Measurements from ENCODE around the gene GATA5. TPM values are rescaled to one million over a fixed set of nuclear protein-coding genes. Genes with fewer than 3 reads are reported as not detected.

Gene GATA5
- polyA plus RNA-seq, 6 donors from 2014 or later, result not detected

DNA sequence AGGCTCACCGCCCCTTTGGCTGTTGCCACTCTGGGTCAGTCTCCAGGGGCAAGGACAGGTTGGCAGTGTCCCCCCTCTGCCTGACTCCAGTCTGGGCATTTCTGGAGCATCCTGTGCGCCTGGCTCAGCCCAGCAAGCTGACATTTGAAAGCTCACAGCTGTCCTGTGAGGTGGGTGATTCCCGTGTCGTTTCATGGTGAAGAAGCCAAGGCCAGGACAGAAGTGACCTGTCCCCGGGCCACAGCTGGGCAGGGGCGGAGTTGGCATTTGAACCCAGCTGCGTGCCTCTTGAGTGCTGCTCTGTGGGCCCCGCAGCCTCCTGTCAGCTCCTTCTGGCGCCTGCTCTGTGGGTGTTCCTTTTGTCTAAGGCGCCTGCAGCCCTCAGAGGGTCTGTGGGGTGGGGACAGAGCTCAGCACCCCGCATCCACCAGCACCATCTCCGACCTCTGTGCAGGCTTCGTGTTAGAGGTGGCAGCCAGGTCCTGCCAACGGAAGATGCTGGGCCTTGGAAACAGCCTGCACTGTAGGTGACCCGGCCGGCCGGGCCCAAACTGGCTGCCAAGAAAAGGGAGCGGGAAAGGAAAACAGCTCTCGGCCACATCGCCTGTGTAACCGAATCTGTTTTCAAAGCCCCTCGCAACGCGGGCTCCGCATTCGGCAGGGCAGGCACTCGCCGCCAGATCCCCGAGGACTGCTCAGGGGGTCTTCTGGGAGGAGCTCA is 5.8 kb upstream of the GATA5 start:
- no peak overlapping the region for H3K27ac Mint-ChIP-seq
- peaks cover 16 to 35% (median 17%) of the 10 kb centered on the region in 3 donors for H3K4me1 Mint-ChIP-seq
- ATAC-seq (ENCODE audit: low read depth in 2 of 2) (no peak), DNase-seq (no peak)
- H3K9me3 Mint-ChIP-seq, result no peaks in the 10 kb centered on the region
- no peak overlapping the region for H3K4me3 Mint-ChIP-seq
- peaks cover 34 to 93% (median 74%) of the 10 kb centered on the region in 3 donors for H3K27me3 Mint-ChIP-seq
- H3K36me3 Mint-ChIP-seq, result no peaks in the 10 kb centered on the region

GRCh38 chr20:62480318-62480717 is 4.5 kb upstream of the GATA5 start:
- DNase-seq (no peak), ATAC-seq (ENCODE audit: low read depth in 2 of 2) (no peak)
- peaks cover 29 to 82% (median 64%) of the 10 kb centered on the region in 3 donors for H3K27me3 Mint-ChIP-seq
- no peak overlapping the region for H3K4me3 Mint-ChIP-seq
- peaks cover 16 to 35% (median 17%) of the 10 kb centered on the region in 3 donors for H3K4me1 Mint-ChIP-seq
- H3K9me3 Mint-ChIP-seq, result no peaks in the 10 kb centered on the region
- H3K27ac Mint-ChIP-seq, result no peak overlapping the region
- no peaks in the 10 kb centered on the region for H3K36me3 Mint-ChIP-seq

DNA sequence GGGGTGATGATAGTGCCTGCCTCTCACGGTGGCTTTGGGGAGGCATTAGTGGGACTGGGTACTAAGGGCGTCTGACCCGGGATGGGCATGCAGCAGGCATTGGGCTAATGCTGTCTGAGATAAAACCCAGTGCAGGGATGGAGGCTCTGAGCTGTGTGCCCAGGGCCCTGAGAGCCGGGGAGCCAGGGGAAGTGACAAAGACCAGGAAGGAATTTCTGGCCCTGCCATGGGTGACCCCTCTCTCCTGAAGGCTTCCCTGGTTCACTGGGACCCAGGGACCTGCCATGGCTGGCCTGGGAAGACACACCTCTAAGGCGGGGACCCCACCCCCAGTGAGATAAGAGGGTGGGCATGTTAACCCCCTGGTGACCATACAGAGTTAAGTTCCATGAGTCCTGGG is 3.9 kb upstream of the GATA5 start:
- DNase-seq (no peak), ATAC-seq (ENCODE audit: low read depth in 2 of 2) (no peak)
- H3K27ac Mint-ChIP-seq, result no peak overlapping the region
- no peaks in the 10 kb centered on the region for H3K36me3 Mint-ChIP-seq
- peaks cover 29 to 76% (median 60%) of the 10 kb centered on the region in 3 donors for H3K27me3 Mint-ChIP-seq
- no peaks in the 10 kb centered on the region for H3K9me3 Mint-ChIP-seq
- peak overlapping the region in 2 of 8 donors; percentile 29 to 40 for H3K4me3 Mint-ChIP-seq
- H3K4me1 Mint-ChIP-seq, result peaks cover 16 to 35% (median 17%) of the 10 kb centered on the region in 3 donors

DNA sequence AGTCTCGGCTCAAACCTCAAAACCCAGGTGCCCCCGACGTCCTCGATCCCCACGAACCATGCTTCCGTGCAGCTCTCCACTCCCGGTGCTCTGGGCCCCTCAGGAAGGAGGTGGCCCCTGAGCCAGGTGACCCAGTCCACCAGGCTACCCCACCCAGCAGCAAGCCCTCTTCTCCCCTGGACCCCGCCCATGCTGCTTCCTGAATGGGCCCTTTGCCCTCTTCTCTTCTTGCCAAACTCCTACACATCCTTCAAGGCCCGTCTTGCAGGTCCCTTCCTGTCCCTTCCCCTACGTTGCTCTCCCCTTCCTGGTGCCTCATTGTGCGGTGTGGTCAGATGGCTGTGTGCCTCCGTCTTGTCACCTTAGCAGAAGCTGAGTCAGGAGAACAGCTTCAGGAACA is 3.4 kb upstream of the GATA5 start:
- H3K27ac Mint-ChIP-seq, result peak overlapping the region in 1 of 6 donors; percentile 14
- no peaks in the 10 kb centered on the region for H3K36me3 Mint-ChIP-seq
- ATAC-seq (ENCODE audit: low read depth in 2 of 2), result no peak
- peaks cover 16 to 35% (median 19%) of the 10 kb centered on the region in 3 donors for H3K4me1 Mint-ChIP-seq
- H3K4me3 Mint-ChIP-seq, result no peak overlapping the region
- peaks cover 29 to 71% (median 59%) of the 10 kb centered on the region in 3 donors for H3K27me3 Mint-ChIP-seq
- DNase-seq, result no peak
- H3K9me3 Mint-ChIP-seq, result no peaks in the 10 kb centered on the region

- peaks cover 14 to 34% (median 16%) of the 10 kb centered on the region in 3 donors for H3K4me1 Mint-ChIP-seq
- H3K27ac Mint-ChIP-seq, result no peak overlapping the region
- H3K27me3 Mint-ChIP-seq, result peaks cover 22 to 68% (median 48%) of the 10 kb centered on the region in 3 donors
- ATAC-seq (ENCODE audit: low read depth in 2 of 2) (no peak), DNase-seq (no peak)
- H3K9me3 Mint-ChIP-seq, result no peaks in the 10 kb centered on the region
- H3K36me3 Mint-ChIP-seq, result no peaks in the 10 kb centered on the region
- peak overlapping the region in 4 of 8 donors; percentile 6 to 84 (median 27) for H3K4me3 Mint-ChIP-seq
Observed at GRCh38 chr20:62477669-62478455, 2.1 kb upstream of the GATA5 start.

DNA sequence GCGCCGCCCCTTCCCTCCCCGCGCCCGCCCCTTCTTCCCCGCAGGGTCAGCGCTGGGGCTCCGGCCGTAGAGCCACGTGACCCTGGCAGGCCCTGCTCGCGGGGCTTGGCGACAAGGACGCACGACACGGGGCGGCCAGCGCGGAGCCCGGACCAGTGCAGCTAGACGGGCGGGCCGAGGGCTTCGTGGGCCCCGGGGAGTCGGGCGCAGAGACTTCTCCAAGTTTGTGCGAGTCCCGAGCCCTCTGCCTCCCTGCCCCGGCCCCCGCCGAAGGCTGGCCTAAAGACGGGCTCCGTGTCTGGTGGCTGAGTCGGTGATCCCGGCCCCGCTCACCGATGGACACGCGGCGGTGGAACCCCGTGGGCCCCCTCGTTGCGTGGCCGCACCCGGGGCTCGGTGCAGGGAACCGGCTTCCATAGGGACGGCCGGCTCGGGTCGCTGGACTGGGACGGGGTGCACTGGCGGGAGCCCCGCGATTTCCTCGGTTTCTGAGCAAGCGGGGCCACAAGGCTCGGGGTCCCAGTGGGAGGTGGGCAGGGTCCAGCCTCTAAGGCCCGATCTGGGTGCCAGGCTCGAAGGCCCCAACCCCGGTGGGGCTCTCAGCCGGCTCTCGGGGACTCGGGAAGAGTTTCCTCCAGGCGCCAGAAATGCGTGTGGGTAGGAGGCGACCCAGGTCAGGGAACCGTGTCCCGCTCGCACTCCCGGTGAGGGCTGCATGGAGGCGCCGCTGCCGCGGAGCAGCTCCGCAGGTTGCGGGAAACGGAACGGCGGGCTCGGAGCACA is 452 bp upstream of the GATA5 start:
- H3K27ac Mint-ChIP-seq, result no peak overlapping the region
- H3K9me3 Mint-ChIP-seq, result no peaks in the 10 kb centered on the region
- no peaks in the 10 kb centered on the region for H3K36me3 Mint-ChIP-seq
- H3K4me3 Mint-ChIP-seq, result peak overlapping the region in 6 of 8 donors; percentile 32 to 84 (median 58)
- DNase-seq (no peak), ATAC-seq (ENCODE audit: low read depth in 2 of 2) (peak in 1 of 2 donors; percentile 23)
- peaks cover 10 to 26% (median 16%) of the 10 kb centered on the region in 3 donors for H3K4me1 Mint-ChIP-seq
- peaks cover 27 to 66% (median 51%) of the 10 kb centered on the region in 3 donors for H3K27me3 Mint-ChIP-seq

DNA sequence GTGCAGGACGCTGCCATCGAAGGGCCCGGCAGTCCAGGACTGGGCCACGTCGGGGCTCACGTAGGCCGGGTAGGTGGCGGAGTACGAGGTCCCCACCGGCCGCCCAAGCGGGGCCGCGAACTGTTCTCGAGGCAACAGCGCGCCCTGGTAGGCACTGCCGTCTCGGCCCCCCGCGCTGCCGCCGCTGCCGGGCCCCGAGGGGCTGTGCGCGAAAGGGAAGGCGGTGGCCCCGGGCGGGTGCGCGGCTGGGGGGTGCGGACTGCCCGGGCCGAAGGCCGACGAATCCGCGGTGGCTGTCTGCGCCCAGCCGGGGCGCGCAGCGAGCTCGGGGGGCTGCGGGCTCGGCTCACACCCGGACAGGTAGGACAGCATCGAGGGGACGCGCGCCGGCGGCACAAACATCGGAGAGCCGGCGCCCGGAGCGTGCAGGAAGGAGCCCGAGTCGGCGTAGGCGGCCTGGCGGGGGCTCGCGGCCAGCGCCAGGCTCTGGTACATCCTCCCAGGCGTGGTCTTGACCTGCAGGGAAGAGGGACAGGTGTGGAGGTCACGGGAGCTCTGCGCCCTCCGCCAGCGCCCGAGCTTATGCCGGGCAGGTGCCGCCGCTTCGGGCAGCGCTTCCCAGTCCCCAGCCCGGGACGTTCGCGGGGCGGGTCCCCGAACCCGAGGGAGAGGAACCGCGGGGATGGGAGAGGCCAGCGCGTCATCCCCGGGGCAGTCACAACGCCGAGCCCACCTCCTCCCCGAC is 596 bp downstream of the GATA5 start:
- Mint-ChIP-seq H3K27me3 (peaks cover 29 to 64% (median 55%) of the 10 kb centered on the region in 3 donors), H3K4me3 (peak overlapping the region in 3 of 8 donors; percentile 9 to 51 (median 15)), H3K36me3 (no peaks in the 10 kb centered on the region)

DNA sequence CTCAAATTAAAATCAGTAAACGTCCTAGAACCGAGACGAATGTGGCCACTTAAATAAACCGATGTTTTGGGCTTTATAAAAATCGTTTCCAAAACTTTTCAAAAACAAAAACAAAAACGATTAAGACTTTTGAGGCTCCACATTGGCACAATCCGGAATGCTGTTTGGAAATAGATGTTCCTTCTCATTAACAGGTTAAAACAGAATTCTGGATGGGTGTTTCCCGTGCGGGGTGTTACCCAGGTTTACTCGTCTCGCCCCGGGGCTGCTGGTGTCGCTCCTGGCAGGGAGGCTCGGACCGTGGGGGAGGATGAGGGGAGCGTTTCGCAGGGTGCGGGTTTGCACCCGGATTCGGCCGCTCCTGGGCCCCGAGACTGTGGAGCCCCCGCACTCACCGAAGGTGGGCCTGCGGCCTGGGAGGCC is 1.2 kb downstream of the GATA5 start:
- no peaks in the 10 kb centered on the region for H3K36me3 Mint-ChIP-seq
- no peak overlapping the region for H3K27ac Mint-ChIP-seq
- H3K4me1 Mint-ChIP-seq, result peaks cover 7 to 21% (median 11%) of the 10 kb centered on the region in 3 donors
- peak overlapping the region in 5 of 8 donors; percentile 15 to 71 (median 61) for H3K4me3 Mint-ChIP-seq
- ATAC-seq (ENCODE audit: low read depth in 2 of 2) (no peak), DNase-seq (no peak)
- H3K9me3 Mint-ChIP-seq, result no peaks in the 10 kb centered on the region
- peaks cover 32 to 64% (median 56%) of the 10 kb centered on the region in 3 donors for H3K27me3 Mint-ChIP-seq

More for the DNA sequence above, 596 bp downstream of the GATA5 start:
- H3K9me3 Mint-ChIP-seq, result no peaks in the 10 kb centered on the region
- no peak for DNase-seq
- peaks cover 10 to 21% (median 16%) of the 10 kb centered on the region in 3 donors for H3K4me1 Mint-ChIP-seq
- H3K27ac Mint-ChIP-seq, result no peak overlapping the region
- ATAC-seq (ENCODE audit: low read depth in 2 of 2), result no peak

GRCh38 chr20:62473717-62474603 is 1.8 kb downstream of the GATA5 start:
- ATAC-seq (ENCODE audit: low read depth in 2 of 2) (no peak), DNase-seq (no peak)
- peaks cover 26 to 63% (median 51%) of the 10 kb centered on the region in 3 donors for H3K27me3 Mint-ChIP-seq
- no peaks in the 10 kb centered on the region for H3K36me3 Mint-ChIP-seq
- peak overlapping the region in 5 of 8 donors; percentile 9 to 71 (median 51) for H3K4me3 Mint-ChIP-seq
- peak overlapping the region in 1 of 6 donors; percentile 58 for H3K27ac Mint-ChIP-seq
- peaks cover 6 to 21% (median 6%) of the 10 kb centered on the region in 3 donors for H3K4me1 Mint-ChIP-seq
- no peaks in the 10 kb centered on the region for H3K9me3 Mint-ChIP-seq

- peaks cover 6 to 15% (median 6%) of the 10 kb centered on the region in 3 donors for H3K4me1 Mint-ChIP-seq
- no peak overlapping the region for H3K4me3 Mint-ChIP-seq
- ATAC-seq (ENCODE audit: low read depth in 2 of 2), result no peak
- H3K27ac Mint-ChIP-seq, result no peak overlapping the region
- peaks cover 19 to 59% (median 42%) of the 10 kb centered on the region in 3 donors for H3K27me3 Mint-ChIP-seq
- no peaks in the 10 kb centered on the region for H3K36me3 Mint-ChIP-seq
- no peak for DNase-seq
- no peaks in the 10 kb centered on the region for H3K9me3 Mint-ChIP-seq
Observed at GRCh38 chr20:62472941-62473585, 2.7 kb downstream of the GATA5 start.

- no peak overlapping the region for H3K27ac Mint-ChIP-seq
- peak overlapping the region in 1 of 8 donors; percentile 32 for H3K4me3 Mint-ChIP-seq
- H3K4me1 Mint-ChIP-seq, result peaks cover 6 to 8% (median 6%) of the 10 kb centered on the region in 3 donors
- no peaks in the 10 kb centered on the region for H3K36me3 Mint-ChIP-seq
- H3K9me3 Mint-ChIP-seq, result no peaks in the 10 kb centered on the region
- H3K27me3 Mint-ChIP-seq, result peaks cover 17 to 52% (median 35%) of the 10 kb centered on the region in 3 donors
- ATAC-seq (ENCODE audit: low read depth in 2 of 2), result no peak
- DNase-seq, result no peak
Observed at GRCh38 chr20:62472138-62472940, 3.5 kb downstream of the GATA5 start.

Data from naive B cell (primary cell).